HepG2 (cell line): Measurements from ENCODE around the gene ABCB10. TPM values are rescaled to one million over a fixed set of nuclear protein-coding genes. Genes with fewer than 3 reads are reported as not detected.

Experiments
- ARNT ChIP-seq: fragments of 450-650 bp; IDR thresholded peaks from 2 replicates; pipeline ENCODE4 v1.6.1; 2017
- CREM ChIP-seq, 2 experiments: sonication (generic) in 1 of 2; formaldehyde crosslinking in 1 of 2; IDR thresholded peaks; 2 replicates each; pipeline versions ENCODE4 v1.4.0 to v1.6.1; 2016 to 2020; ENCODE audit warnings: antibody characterized with exemption in 1 of 2, mild to moderate bottlenecking in 1 of 2, missing genetic modification reagents in 1 of 2
- DPF2 ChIP-seq: sonication (generic); formaldehyde crosslinking; IDR thresholded peaks from 2 replicates; pipeline ENCODE4 v1.4.0; 2020; ENCODE audit warnings: mild to moderate bottlenecking, low read depth, missing genetic modification reagents, borderline replicate concordance
- HMGA1 ChIP-seq: sonication (generic); formaldehyde crosslinking; conservative IDR thresholded peaks from 2 replicates; pipeline ENCODE4 v1.4.0; 2020; ENCODE audit warnings: missing genetic modification reagents
- HNRNPUL1 ChIP-seq: fragments of 200-400 bp; formaldehyde crosslinking; IDR thresholded peaks from 2 replicates; pipeline ENCODE4 v1.6.1; 2017; ENCODE audit warnings: low read depth, mild to moderate bottlenecking, low read length, moderate library complexity
- IRF1 ChIP-seq: sonication (generic); formaldehyde crosslinking; IDR thresholded peaks from 2 replicates; pipeline ENCODE4 v1.4.0; 2020; ENCODE audit warnings: low read depth, mild to moderate bottlenecking, missing genetic modification reagents
- JUND ChIP-seq: sonication (generic); formaldehyde crosslinking; IDR thresholded peaks from 2 replicates; pipeline ENCODE4 v1.8.0; 2022; ENCODE audit warnings: mild to moderate bottlenecking, missing genetic modification reagents
- MED1 ChIP-seq: sonication (generic); formaldehyde crosslinking; IDR thresholded peaks from 2 replicates; pipeline ENCODE4 v1.4.0; 2020; ENCODE audit warnings: missing genetic modification reagents
- PCBP1 ChIP-seq: fragments of 200-400 bp; formaldehyde crosslinking; IDR thresholded peaks from 2 replicates; pipeline ENCODE4 v1.6.1; 2017; ENCODE audit warnings: mild to moderate bottlenecking, low read depth, low read length, borderline replicate concordance
- PPARG ChIP-seq: conservative IDR thresholded peaks from 2 replicates; pipeline ENCODE4 v1.6.1; 2016; ENCODE audit warnings: missing biosample characterization, missing genetic modification reagents
- RXRA ChIP-seq: sonication (generic); formaldehyde crosslinking; IDR thresholded peaks from 2 replicates; pipeline ENCODE4 v1.5.1; 2020; ENCODE audit warnings: missing genetic modification reagents
- SMAD1 ChIP-seq: sonication (generic); formaldehyde crosslinking; IDR thresholded peaks from 2 replicates; pipeline ENCODE4 v1.4.0; 2020; ENCODE audit warnings: missing genetic modification reagents, low read depth, mild to moderate bottlenecking, borderline replicate concordance
- TAF15 ChIP-seq: fragments of 200-400 bp; formaldehyde crosslinking; IDR thresholded peaks from one replicate; pipeline ENCODE4 v1.6.1; 2018; ENCODE audit warnings: mild to moderate bottlenecking, low read depth, low read length; ENCODE audit not compliant: poor library complexity, severe bottlenecking
- TEAD3 ChIP-seq: optimal IDR thresholded peaks from 2 replicates; pipeline ENCODE3; 2016; ENCODE audit warnings: borderline replicate concordance
- U2AF2 ChIP-seq: fragments of 200-400 bp; formaldehyde crosslinking; IDR thresholded peaks from 2 replicates; pipeline ENCODE4 v1.6.1; 2017; ENCODE audit warnings: low read depth, mild to moderate bottlenecking, low read length
- YEATS2 ChIP-seq: sonication (generic); formaldehyde crosslinking; IDR thresholded peaks from 2 replicates; pipeline ENCODE4 v1.4.0; 2020; ENCODE audit warnings: missing genetic modification reagents, borderline replicate concordance
- ZBTB7B ChIP-seq: sonication (generic); formaldehyde crosslinking; IDR thresholded peaks from 2 replicates; pipeline ENCODE4 v1.4.0; 2020; ENCODE audit warnings: missing genetic modification reagents
- ZFYVE20 ChIP-seq: sonication (generic); formaldehyde crosslinking; IDR thresholded peaks from 2 replicates; pipeline ENCODE4 v1.8.0; 2023; ENCODE audit warnings: low read depth, mild to moderate bottlenecking, moderate library complexity, missing genetic modification reagents, borderline replicate concordance
- ZNF121 ChIP-seq: sonication (generic); formaldehyde crosslinking; IDR thresholded peaks from 2 replicates; pipeline ENCODE4 v1.5.0; 2020; ENCODE audit warnings: mild to moderate bottlenecking, missing genetic modification reagents
- ZNF263 ChIP-seq: sonication (generic); formaldehyde crosslinking; IDR thresholded peaks from 2 replicates; pipeline ENCODE4 v1.4.0; 2020; ENCODE audit warnings: missing genetic modification reagents
- ZNF282 ChIP-seq: fragments of 450-650 bp; IDR thresholded peaks from 2 replicates; pipeline ENCODE4 v1.6.1; 2018; ENCODE audit not compliant: partially characterized antibody
- ZNF33A ChIP-seq: sonication (generic); formaldehyde crosslinking; IDR thresholded peaks from 2 replicates; pipeline ENCODE4 v1.5.1; 2020; ENCODE audit warnings: missing genetic modification reagents, mild to moderate bottlenecking, moderate library complexity, borderline replicate concordance
- ZNF441 ChIP-seq: sonication (generic); formaldehyde crosslinking; IDR thresholded peaks from 2 replicates; pipeline ENCODE4 v1.7.0; 2021; ENCODE audit warnings: missing genetic modification reagents, borderline replicate concordance
- ZNF552 ChIP-seq: sonication (generic); formaldehyde crosslinking; IDR thresholded peaks from 2 replicates; pipeline ENCODE4 v1.9.0; 2022; ENCODE audit warnings: missing genetic modification reagents, mild to moderate bottlenecking, borderline replicate concordance
- ZNF709 ChIP-seq: sonication (generic); formaldehyde crosslinking; IDR thresholded peaks from 2 replicates; pipeline ENCODE4 v1.5.0; 2020; ENCODE audit warnings: mild to moderate bottlenecking, missing genetic modification reagents
- ZNF740 ChIP-seq: sonication (generic); formaldehyde crosslinking; IDR thresholded peaks from 2 replicates; pipeline ENCODE4 v1.4.0; 2020; ENCODE audit warnings: missing genetic modification reagents
- ZNF790 ChIP-seq: sonication (generic); formaldehyde crosslinking; IDR thresholded peaks from 2 replicates; pipeline ENCODE4 v1.8.0; 2022; ENCODE audit warnings: missing genetic modification reagents, mild to moderate bottlenecking, borderline replicate concordance
- ZSCAN30 ChIP-seq: sonication (generic); formaldehyde crosslinking; IDR thresholded peaks from 2 replicates; pipeline ENCODE4 v1.5.0; 2020; ENCODE audit warnings: mild to moderate bottlenecking, missing genetic modification reagents
- polyA plus RNA-seq, 8 experiments: library from polyadenylated mRNA; depleted of rRNA in 3 of 8; stranded (reverse) in 7 of 8; unstranded in 1 of 8; fragments of >200 nt; fragmentation: Illumina TruSeq in 4 of 8; extraction: Trizol in 4 of 8; gene quantifications; 2 replicates each; pipeline versions ENCODE4 v1.2.1 to v1.2.3, GENCODE V29; 2011 to 2016; ENCODE audit warnings: low read depth in 4 of 8, missing spikeins in 1 of 8, mixed read lengths in 1 of 8; ENCODE audit not compliant: insufficient read depth in 1 of 8
- total RNA-seq, 5 experiments: library from RNA; depleted of rRNA; stranded (reverse); fragments of >200 nt; fragmentation: Illumina TruSeq; extraction: Trizol; gene quantifications; 2 replicates each; pipeline ENCODE4 v1.2.3, GENCODE V29; 2016; ENCODE audit warnings: low read depth in 1 of 5
- TF ChIP-seq, protein P1 (sequence below): sonication (generic); formaldehyde crosslinking; IDR thresholded peaks from 2 replicates; pipeline ENCODE4 v1.4.0; 2020; ENCODE audit warnings: missing genetic modification reagents

ABCB10 gene
- total and polyA plus RNA-seq, 2 of the 13 experiments (the other 11 are each of a cell fraction or from before 2014, with no cell fraction given): 11.2 to 28.9 TPM

- TF ChIP-seq ZNF33A (CRISPR knock-in tag) (no peak), DPF2 (no peak), ZNF790 (CRISPR knock-in tag) (peak; percentile 83; the same call in 1 of the 2 replicates), TEAD3 (peak; percentile 49), PPARG (CRISPR knock-in tag) (no peak; the same call in 1 of the 2 replicates), ZNF121 (no peak), PCBP1 (no peak), ZNF709 (peak; percentile 79; the same call in 1 of the 2 replicates), YEATS2 (CRISPR knock-in tag) (peak; percentile 92), ZSCAN30 (no peak), ZFYVE20 (CRISPR knock-in tag) (no peak), ZNF552 (CRISPR knock-in tag) (no peak), HMGA1 (no peak), ZNF740 (CRISPR knock-in tag) (no peak), ZNF263 (no peak), ARNT (no peak), IRF1 (CRISPR knock-in tag) (no peak), U2AF2 (no peak), RXRA (CRISPR knock-in tag) (peak; percentile 76), HNRNPUL1 (no peak), ZNF282 (no peak), ZBTB7B (CRISPR knock-in tag) (peak; percentile 28; the same call in 1 of the 2 replicates), CREM (IDR thresholded peaks at IDR 0.05) (peak; percentile 99), CREM (CRISPR knock-in tag; IDR thresholded peaks at IDR 0.05) (peak; percentile 83), TAF15 (no peak), JUND (CRISPR knock-in tag) (peak; percentile 14; the same call in 1 of the 2 replicates), SMAD1 (CRISPR knock-in tag) (peak; percentile 64; the same call in 1 of the 2 replicates), MED1 (CRISPR knock-in tag) (peak; percentile 83), ZNF441 (CRISPR knock-in tag) (peak; percentile 75)
- TF ChIP-seq, protein P1, sequence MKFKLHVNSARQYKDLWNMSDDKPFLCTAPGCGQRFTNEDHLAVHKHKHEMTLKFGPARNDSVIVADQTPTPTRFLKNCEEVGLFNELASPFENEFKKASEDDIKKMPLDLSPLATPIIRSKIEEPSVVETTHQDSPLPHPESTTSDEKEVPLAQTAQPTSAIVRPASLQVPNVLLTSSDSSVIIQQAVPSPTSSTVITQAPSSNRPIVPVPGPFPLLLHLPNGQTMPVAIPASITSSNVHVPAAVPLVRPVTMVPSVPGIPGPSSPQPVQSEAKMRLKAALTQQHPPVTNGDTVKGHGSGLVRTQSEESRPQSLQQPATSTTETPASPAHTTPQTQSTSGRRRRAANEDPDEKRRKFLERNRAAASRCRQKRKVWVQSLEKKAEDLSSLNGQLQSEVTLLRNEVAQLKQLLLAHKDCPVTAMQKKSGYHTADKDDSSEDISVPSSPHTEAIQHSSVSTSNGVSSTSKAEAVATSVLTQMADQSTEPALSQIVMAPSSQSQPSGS: peak; percentile 91
These were observed 50.3 kb downstream of the ABCB10 start, which contains the start of gene NUP133 (continued) for GRCh38 chr1:229507951-229508822.
